Activated CD8-positive, alpha-beta memory T cell treated with anti-CD3 and anti-CD28 coated beads, Interleukin-2, amount 50 U/mL, for 48 hours (primary cell): Measurements from ENCODE around the gene KLK2.

Experiments
- DNase-seq: peaks from one replicate; pipeline ENCODE4 v3.0.0-alpha.2; 2020

Gene KLK2

GRCh38 chr19:50851620-50852019 is 21.6 kb upstream of the KLK2 start:
- no peak for DNase-seq

GRCh38 chr19:50854636-50855410 is 18.4 kb upstream of the KLK2 start, which contains the start of gene KLK3:
TSS of gene KLK3 (plus strand) at chr19:50854915. CDS start at chr19:50854956, 41 bp downstream.
- no peak for DNase-seq

GRCh38 chr19:50857366-50857765 is 15.9 kb upstream of the KLK2 start:
- DNase-seq: no peak

- no peak for DNase-seq
Measured at GRCh38 chr19:50858886-50859285, 14.4 kb upstream of the KLK2 start.

- DNase-seq: no peak
Measured at GRCh38 chr19:50859849-50860248, 13.4 kb upstream of the KLK2 start.

- no peak for DNase-seq
Measured at GRCh38 chr19:50861010-50861409, 12.2 kb upstream of the KLK2 start.

- no peak for DNase-seq
Measured at GRCh38 chr19:50861496-50862286, 11.5 kb upstream of the KLK2 start.

GRCh38 chr19:50869479-50869878 is 3.8 kb upstream of the KLK2 start:
- no peak for DNase-seq

GRCh38 chr19:50870417-50871089 is 2.7 kb upstream of the KLK2 start:
- peak; percentile 66 for DNase-seq

- no peak for DNase-seq
Measured at GRCh38 chr19:50874211-50874610, 972 bp downstream of the KLK2 start.

GRCh38 chr19:50875795-50876422 is 2.7 kb downstream of the KLK2 start:
- no peak for DNase-seq

- DNase-seq: no peak
Measured at GRCh38 chr19:50876456-50876855, 3.2 kb downstream of the KLK2 start.

- no peak for DNase-seq
Measured at GRCh38 chr19:50877338-50877737, 4.1 kb downstream of the KLK2 start.

GRCh38 chr19:50878851-50879250 is 5.6 kb downstream of the KLK2 start:
- no peak for DNase-seq

GRCh38 chr19:50880241-50880640 is 7.0 kb downstream of the KLK2 start:
- DNase-seq: peak; percentile 23

- peak; percentile 42 for DNase-seq
Measured at GRCh38 chr19:50882188-50882587, 8.9 kb downstream of the KLK2 start.

- peak; percentile 8 for DNase-seq
Measured at GRCh38 chr19:50889638-50890037, 16.4 kb downstream of the KLK2 start.

- DNase-seq: no peak
Measured at GRCh38 chr19:50890422-50891252, 17.4 kb downstream of the KLK2 start.

- no peak for DNase-seq
Measured at GRCh38 chr19:50891253-50891625, 18.0 kb downstream of the KLK2 start.

GRCh38 chr19:50893047-50893736 is 20.0 kb downstream of the KLK2 start:
- DNase-seq: no peak
